Measurements from ENCODE around the gene BRIP1.

DNA sequence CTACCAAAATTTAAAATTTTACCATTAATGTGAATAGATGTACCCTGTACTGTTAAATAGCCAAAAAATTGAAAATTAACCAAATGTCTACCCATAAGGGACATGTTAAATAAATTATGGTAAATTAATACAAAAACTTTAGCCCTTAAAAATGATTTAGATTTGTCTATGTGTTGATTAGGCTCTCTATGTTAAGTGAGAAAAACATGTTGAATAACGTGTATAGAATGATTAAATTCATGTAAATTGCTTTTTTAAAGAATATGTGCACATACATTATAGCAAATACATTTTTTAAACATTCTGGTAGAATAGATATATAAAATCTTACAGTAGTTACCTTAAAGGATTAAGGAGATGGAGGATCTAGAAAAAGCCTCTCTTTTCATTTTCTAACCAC, 59.5 kb downstream of the BRIP1 start:
- TF ChIP-seq, protein P1, sequence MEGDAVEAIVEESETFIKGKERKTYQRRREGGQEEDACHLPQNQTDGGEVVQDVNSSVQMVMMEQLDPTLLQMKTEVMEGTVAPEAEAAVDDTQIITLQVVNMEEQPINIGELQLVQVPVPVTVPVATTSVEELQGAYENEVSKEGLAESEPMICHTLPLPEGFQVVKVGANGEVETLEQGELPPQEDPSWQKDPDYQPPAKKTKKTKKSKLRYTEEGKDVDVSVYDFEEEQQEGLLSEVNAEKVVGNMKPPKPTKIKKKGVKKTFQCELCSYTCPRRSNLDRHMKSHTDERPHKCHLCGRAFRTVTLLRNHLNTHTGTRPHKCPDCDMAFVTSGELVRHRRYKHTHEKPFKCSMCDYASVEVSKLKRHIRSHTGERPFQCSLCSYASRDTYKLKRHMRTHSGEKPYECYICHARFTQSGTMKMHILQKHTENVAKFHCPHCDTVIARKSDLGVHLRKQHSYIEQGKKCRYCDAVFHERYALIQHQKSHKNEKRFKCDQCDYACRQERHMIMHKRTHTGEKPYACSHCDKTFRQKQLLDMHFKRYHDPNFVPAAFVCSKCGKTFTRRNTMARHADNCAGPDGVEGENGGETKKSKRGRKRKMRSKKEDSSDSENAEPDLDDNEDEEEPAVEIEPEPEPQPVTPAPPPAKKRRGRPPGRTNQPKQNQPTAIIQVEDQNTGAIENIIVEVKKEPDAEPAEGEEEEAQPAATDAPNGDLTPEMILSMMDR (IDR thresholded peaks at IDR 0.05), result no peak
- TF ChIP-seq EZH2phosphoT487 (IDR thresholded peaks at IDR 0.05) (no peak), EZH2 (IDR thresholded peaks at IDR 0.05) (no peak)
